ENCODE results near the gene GFPT2.

DNA sequence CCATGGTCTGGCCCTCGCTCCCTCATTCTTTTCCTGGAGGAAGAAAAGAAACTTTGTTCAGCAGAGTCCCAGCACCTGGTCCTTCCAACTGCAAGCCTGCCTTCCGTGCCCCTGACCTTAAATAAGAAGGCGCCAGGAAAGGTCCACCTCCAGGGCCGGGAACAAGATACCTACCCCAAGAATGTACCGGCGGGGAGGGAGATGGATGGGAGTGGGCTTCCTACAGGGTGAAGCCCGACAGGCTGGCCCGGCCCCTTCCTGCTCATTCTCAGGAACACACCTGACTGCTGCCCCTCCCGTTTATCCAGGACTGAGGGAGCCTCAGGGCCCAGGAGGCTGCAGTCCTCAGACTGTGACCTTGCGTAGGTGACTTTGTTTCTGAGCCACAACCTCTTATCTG lies 27.3 kb upstream of the GFPT2 start:
- no peak for TF ChIP-seq POLR2A (IDR thresholded peaks at IDR 0.05)
- TF ChIP-seq, protein P1, sequence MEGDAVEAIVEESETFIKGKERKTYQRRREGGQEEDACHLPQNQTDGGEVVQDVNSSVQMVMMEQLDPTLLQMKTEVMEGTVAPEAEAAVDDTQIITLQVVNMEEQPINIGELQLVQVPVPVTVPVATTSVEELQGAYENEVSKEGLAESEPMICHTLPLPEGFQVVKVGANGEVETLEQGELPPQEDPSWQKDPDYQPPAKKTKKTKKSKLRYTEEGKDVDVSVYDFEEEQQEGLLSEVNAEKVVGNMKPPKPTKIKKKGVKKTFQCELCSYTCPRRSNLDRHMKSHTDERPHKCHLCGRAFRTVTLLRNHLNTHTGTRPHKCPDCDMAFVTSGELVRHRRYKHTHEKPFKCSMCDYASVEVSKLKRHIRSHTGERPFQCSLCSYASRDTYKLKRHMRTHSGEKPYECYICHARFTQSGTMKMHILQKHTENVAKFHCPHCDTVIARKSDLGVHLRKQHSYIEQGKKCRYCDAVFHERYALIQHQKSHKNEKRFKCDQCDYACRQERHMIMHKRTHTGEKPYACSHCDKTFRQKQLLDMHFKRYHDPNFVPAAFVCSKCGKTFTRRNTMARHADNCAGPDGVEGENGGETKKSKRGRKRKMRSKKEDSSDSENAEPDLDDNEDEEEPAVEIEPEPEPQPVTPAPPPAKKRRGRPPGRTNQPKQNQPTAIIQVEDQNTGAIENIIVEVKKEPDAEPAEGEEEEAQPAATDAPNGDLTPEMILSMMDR (IDR thresholded peaks at IDR 0.05) = no peak
